OCI-LY7 (cell line): Measurements from ENCODE around the gene ZBTB34. TPM values are rescaled to one million over a fixed set of nuclear protein-coding genes. Genes with fewer than 3 reads are reported as not detected.

Source experiments
- BruUV-seq: library from RNA; stranded (reverse); fragments of 400-500 nt; replicated peaks from 2 replicates; lab custom pipeline; 2021; lab: Mats Ljungman, UMichigan
- CTCF ChIA-PET: fragments of 300-600 bp; sonication (Branson Sonifier 250); formaldehyde crosslinking; loops from one replicate; lab custom pipeline; 2022; ENCODE audit warnings: antibody characterized with exemption; ENCODE audit not compliant: unreplicated experiment; lab: Charles Lee
- POLR2A ChIA-PET: fragments of 300-600 bp; sonication (Branson Sonifier 250); formaldehyde crosslinking; loops from one replicate; lab custom pipeline; 2022; ENCODE audit warnings: antibody characterized with exemption; lab: Charles Lee
- DNase-seq: peaks from one replicate; pipeline ENCODE4 v3.0.0-alpha.2; 2015; ENCODE audit warnings: low spot score
- H2AFZ ChIP-seq: fragments of 200-600 bp; sonication (generic), shearing (Covaris generic); 2 replicates; pipeline ENCODE4 v1.6.1; 2014; ENCODE audit warnings: mild to moderate bottlenecking, antibody characterized with exemption, low read length, moderate library complexity
- H3K27ac ChIP-seq: fragments of 200-600 bp; sonication (generic); 2 replicates; pipeline ENCODE4 v1.5.1; 2014; ENCODE audit warnings: mixed run types, low read depth, mild to moderate bottlenecking, moderate library complexity, low read length, inconsistent platforms; ENCODE audit not compliant: poor library complexity, severe bottlenecking
- H3K36me3 ChIP-seq: fragments of 200-600 bp; sonication (generic); 2 replicates; pipeline ENCODE4 v1.6.1; 2014; ENCODE audit warnings: mild to moderate bottlenecking, antibody characterized with exemption, low read length, moderate library complexity, mixed read lengths; ENCODE audit not compliant: insufficient read depth
- H3K4me1 ChIP-seq: fragments of 200-600 bp; sonication (generic); 2 replicates; pipeline ENCODE4 v1.5.1; 2014; ENCODE audit warnings: mild to moderate bottlenecking, low read length; ENCODE audit not compliant: insufficient read depth, poor library complexity, severe bottlenecking
- H3K4me2 ChIP-seq: fragments of 200-600 bp; sonication (generic); 2 replicates; pipeline ENCODE4 v1.6.1; 2014; ENCODE audit warnings: mild to moderate bottlenecking, low read length
- H3K4me3 ChIP-seq: fragments of 200-600 bp; sonication (generic); 2 replicates; pipeline ENCODE4 v1.5.1; 2014; ENCODE audit warnings: mild to moderate bottlenecking, low read depth, low read length; ENCODE audit not compliant: poor library complexity, severe bottlenecking
- H3K79me2 ChIP-seq: fragments of 200-600 bp; sonication (generic); 2 replicates; pipeline ENCODE4 v1.6.1; 2016; ENCODE audit warnings: low read depth, mild to moderate bottlenecking, low read length, moderate library complexity, mixed read lengths; ENCODE audit not compliant: insufficient read depth
- H3K9me2 ChIP-seq: fragments of 200-600 bp; sonication (generic); 2 replicates; pipeline ENCODE4 v1.6.1; 2016; ENCODE audit warnings: mild to moderate bottlenecking, low read length, mixed read lengths; ENCODE audit not compliant: insufficient read depth
- H3K9me3 ChIP-seq: fragments of 200-600 bp; sonication (generic); 2 replicates; pipeline ENCODE4 v1.6.1; 2014; ENCODE audit warnings: mild to moderate bottlenecking, mixed run types, low read length, mixed read lengths
- H4K20me1 ChIP-seq: fragments of 200-600 bp; sonication (generic); 2 replicates; pipeline ENCODE4 v1.6.1; 2014; ENCODE audit warnings: mild to moderate bottlenecking, antibody characterized with exemption, low read length, moderate library complexity, mixed read lengths; ENCODE audit not compliant: insufficient read depth
- EZH2phosphoT487 ChIP-seq: fragments of 200-600 bp; sonication (generic); IDR thresholded peaks from 2 replicates; pipeline ENCODE4 v1.6.1; 2018; ENCODE audit warnings: low read depth, borderline replicate concordance, mild to moderate bottlenecking, mixed run types, antibody characterized with exemption, low read length, moderate library complexity, mixed read lengths
- intact Hi-C: fragments of 100-400 bp; cut with micrococcal nuclease; formaldehyde crosslinking; loops from one replicate; pipeline ENCODE4 v1.10.0; 2022; ENCODE audit not compliant: unreplicated experiment
- total RNA-seq, 2 experiments: library from RNA; depleted of rRNA in 1 of 2; stranded (reverse); fragments of >200 nt in 1 of 2; shearing (Covaris generic) in 1 of 2; gene quantifications; 2 replicates each; pipeline ENCODE4 v1.2.3, GENCODE V29; 2014 to 2022
- TF ChIP-seq, protein P1 (sequence below): fragments of 200-600 bp; sonication (generic); conservative IDR thresholded peaks from 2 replicates; pipeline ENCODE4 v1.5.1; 2014; ENCODE audit warnings: mild to moderate bottlenecking, antibody characterized with exemption, low read length, moderate library complexity, mixed read lengths

Gene ZBTB34
- total RNA-seq, 2 experiments from 2014 or later: 6.5 to 11.3 TPM

DNA sequence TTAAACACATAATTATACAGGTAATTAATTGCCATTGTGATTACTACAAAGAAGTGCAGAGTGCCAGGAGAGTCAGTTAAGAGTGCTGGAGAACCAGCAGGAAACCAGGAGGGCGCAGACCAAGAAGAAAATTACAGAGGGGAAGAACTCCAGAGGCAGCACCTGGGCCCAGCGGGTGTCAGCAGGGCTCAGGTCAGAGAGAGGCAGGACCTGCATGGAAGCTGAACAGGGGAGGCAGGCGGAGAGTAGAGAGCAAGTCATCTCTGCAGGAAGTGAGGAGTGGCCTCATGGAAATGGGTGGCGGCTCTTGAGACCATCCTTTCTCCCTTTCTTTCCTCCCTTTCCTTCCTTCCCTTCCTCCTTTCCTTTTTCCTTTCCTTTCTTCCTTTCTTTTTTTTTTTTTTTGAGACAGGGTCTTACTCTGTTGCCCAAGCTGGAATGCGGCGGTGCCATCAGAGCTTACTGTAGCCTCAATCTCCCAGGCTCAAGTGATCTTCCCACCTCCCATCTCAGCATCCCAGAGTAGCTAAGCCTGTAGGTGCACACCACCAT, 4.0 kb upstream of the ZBTB34 start:
- H3K36me3 ChIP-seq: no peaks in the 10 kb centered on the region
- peaks cover 4% of the 10 kb centered on the region; the same call in 1 of the 2 replicates for H3K79me2 ChIP-seq
- H4K20me1 ChIP-seq: no peaks in the 10 kb centered on the region
- TF ChIP-seq, protein P1, sequence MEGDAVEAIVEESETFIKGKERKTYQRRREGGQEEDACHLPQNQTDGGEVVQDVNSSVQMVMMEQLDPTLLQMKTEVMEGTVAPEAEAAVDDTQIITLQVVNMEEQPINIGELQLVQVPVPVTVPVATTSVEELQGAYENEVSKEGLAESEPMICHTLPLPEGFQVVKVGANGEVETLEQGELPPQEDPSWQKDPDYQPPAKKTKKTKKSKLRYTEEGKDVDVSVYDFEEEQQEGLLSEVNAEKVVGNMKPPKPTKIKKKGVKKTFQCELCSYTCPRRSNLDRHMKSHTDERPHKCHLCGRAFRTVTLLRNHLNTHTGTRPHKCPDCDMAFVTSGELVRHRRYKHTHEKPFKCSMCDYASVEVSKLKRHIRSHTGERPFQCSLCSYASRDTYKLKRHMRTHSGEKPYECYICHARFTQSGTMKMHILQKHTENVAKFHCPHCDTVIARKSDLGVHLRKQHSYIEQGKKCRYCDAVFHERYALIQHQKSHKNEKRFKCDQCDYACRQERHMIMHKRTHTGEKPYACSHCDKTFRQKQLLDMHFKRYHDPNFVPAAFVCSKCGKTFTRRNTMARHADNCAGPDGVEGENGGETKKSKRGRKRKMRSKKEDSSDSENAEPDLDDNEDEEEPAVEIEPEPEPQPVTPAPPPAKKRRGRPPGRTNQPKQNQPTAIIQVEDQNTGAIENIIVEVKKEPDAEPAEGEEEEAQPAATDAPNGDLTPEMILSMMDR: no peak
- TF ChIP-seq EZH2phosphoT487: no peak
- DNase-seq: no peak
- H3K9me2 ChIP-seq: no peaks in the 10 kb centered on the region
- CTCF ChIA-PET: no interaction called here
- H3K9me3 ChIP-seq: no peaks in the 10 kb centered on the region
- POLR2A ChIA-PET: interaction anchor here (0.7 kb wide), 1 partner anchor 59 kb away, joined by 3 read pairs; no protein-coding TSS in a partner anchor
- H3K4me3 ChIP-seq: no peak overlapping the region
- H2AFZ ChIP-seq: no peak overlapping the region
- H3K4me1 ChIP-seq: peaks cover 9% of the 10 kb centered on the region
- no peak overlapping the region for H3K27ac ChIP-seq
- no peak overlapping the region for H3K4me2 ChIP-seq
- intact Hi-C loops: no loop called here
- no TSS peak for BruUV-seq

DNA sequence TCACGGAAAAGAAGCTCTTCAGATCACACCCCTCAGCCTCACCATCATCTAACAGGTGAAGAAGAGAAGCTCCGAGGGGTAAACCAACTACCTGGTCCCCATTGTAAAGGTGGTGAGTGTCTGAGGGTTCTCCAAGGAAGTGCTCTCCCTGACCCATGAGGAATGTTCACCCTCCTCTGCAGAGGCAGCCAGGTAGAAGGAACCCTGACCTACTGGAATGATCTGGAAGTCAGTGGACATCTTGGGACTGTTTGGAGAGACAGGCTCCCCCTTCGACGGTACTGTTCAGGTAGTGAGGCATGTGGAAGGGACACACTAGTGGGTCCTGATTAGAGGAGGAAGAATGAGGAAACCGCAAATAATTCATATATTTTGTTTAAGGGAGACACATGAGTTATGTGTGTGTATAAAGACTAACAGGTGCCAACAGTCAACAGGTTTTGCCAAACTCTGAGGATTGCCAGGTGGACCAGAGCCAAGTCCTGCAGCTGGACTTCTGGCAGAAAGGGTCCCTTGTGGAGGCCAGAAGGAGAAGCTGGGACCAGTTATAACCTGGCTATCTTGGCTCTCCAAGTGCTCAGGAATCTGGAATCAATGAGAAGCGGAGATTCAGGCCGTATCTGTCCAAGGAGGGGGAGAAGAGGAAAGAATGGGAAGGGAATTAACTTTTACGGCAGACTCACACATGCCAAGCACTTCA, 3.0 kb upstream of the ZBTB34 start:
- POLR2A ChIA-PET: interaction anchor here (0.7 kb wide), 1 partner anchor 877 kb away, joined by 3 read pairs; no protein-coding TSS in a partner anchor
- TF ChIP-seq, protein P1: no peak
- TF ChIP-seq EZH2phosphoT487: no peak
- intact Hi-C loops: no loop called here

DNA sequence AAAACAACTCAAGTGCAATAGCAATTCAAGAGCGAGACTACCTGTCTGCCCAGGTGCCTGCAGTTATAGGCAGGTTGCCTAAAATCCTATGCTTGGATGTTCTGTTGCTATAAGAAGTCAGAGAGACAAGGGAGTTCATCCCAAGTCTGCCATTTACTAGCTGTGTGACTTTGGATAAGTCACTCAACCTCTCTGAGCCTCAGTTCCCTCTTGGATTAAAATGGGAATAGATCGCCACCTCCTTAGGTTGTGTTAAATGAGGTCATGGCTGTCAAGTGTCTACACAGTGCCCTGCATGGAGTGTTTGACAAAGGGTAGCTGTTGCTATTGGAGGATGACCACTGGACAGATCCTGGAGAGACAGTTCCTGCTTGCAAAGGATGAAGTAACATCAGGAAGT, 1.3 kb upstream of the ZBTB34 start:
- BruUV-seq: no TSS peak
- Histone ChIP-seq H3K79me2 (peaks cover 26% of the 10 kb centered on the region; the same call in 1 of the 2 replicates), H3K4me3 (no peak overlapping the region), H4K20me1 (peaks cover 14% of the 10 kb centered on the region; the same call in 1 of the 2 replicates), H3K27ac (no peak overlapping the region), H3K4me2 (no peak overlapping the region), H3K4me1 (peaks cover 30% of the 10 kb centered on the region), H3K9me3 (no peaks in the 10 kb centered on the region), H2AFZ (no peak overlapping the region), H3K9me2 (no peaks in the 10 kb centered on the region), H3K36me3 (peaks cover 10% of the 10 kb centered on the region; the same call in 1 of the 2 replicates)
- ChIA-PET CTCF (no interaction called here), POLR2A (no interaction called here)
- DNase-seq: no peak
- intact Hi-C loops: no loop called here
- TF ChIP-seq, protein P1: no peak
- no peak for TF ChIP-seq EZH2phosphoT487

More for the DNA sequence above, 3.0 kb upstream of the ZBTB34 start:
- Histone ChIP-seq H3K4me2 (no peak overlapping the region), H3K27ac (no peak overlapping the region), H3K9me2 (no peaks in the 10 kb centered on the region), H3K79me2 (peaks cover 14% of the 10 kb centered on the region; the same call in 1 of the 2 replicates), H2AFZ (no peak overlapping the region), H3K4me3 (no peak overlapping the region), H3K9me3 (no peaks in the 10 kb centered on the region), H3K4me1 (peaks cover 19% of the 10 kb centered on the region), H4K20me1 (peaks cover 2% of the 10 kb centered on the region; the same call in 1 of the 2 replicates), H3K36me3 (no peaks in the 10 kb centered on the region)
- CTCF ChIA-PET: no interaction called here
- no peak for DNase-seq
- BruUV-seq: no TSS peak
